Right forelimb (tissue), 1 donor: ENCODE results near the gene NUDT17.
A peak's percentile ranks its signal among the peaks of the same experiment; 100 is the strongest.

ENCODE experiments used
- DNase-seq: peaks from one replicate; pipeline ENCODE4 v3.0.0-alpha.2; 2018

NUDT17 gene

DNA sequence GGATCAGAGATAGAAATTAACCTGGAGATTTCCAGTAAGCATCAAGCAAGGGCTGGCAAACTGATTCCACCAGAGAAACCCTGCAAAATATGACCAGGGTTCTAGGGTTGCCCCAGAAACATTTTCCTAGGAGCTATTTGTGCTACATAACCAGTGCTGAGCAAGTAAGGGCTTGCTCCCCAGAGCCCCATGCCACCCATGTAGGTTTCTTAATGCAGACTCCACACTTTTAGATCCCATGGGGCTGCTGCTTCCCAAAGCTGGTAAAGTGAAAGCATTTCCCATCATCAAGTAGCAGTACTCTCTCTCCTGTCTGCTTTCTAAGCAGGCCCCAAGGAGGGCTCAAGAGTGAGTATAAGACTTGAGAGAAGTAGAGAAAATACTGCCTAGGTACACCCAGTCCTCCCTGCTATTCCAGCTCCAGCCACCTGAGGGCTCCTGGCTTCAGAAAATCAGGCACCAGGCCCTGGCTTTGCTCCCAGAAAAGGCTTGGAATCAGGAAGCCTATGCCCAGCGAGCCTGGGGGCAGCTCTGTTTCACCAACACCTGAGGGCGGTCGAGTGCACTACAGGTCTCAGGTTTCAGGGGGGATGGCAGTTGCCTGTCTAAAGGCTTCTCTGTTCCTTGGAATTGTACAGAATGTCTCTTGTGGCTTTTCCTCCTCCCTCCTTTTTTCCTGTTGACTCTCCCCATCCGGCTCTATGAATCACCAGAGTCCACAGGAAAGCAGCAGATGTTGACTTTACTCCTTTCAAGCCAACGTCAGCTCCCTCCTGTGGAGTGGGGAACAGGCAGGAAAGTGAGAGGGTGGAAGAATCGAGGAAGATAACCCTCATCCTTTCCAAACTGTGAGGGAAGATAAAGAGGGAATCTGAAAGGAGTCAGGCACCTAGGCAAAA lies 46.4 kb downstream of the NUDT17 start:
- DNase-seq: peak; percentile 97

DNA sequence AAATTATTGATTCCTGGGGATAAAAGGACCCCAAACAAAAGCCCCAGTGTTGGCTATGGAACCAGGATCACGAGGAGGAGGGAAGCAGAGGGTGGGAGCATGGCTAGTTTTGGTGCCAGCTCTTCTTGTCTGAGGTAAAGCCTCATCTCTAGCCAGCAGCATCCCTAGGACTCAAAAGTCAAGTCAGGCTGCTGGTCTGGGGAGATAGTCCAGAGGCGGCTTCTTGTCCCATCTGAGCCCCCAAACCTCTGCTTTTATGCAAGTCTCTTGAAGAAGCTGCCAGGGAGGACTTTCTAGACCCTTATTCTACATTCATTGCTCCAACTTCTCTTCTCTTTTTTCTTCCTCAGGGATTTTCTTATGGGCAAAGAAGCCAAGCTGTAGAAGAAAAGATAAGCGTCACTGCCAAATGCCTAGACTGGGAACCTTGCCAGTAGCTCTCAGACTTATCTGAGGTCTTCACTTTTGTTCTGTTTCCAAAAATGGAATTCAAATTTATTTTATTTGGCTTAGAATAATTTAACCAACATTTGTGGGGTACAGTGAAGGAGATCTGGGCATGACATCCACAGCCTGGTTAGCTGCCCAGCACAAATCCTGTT lies 47.2 kb downstream of the NUDT17 start:
- DNase-seq: no peak

GRCh38 chr1:145893306-145894055 lies 48.1 kb downstream of the NUDT17 start:
- DNase-seq: no peak

GRCh38 chr1:145895471-145895870 lies 50.0 kb downstream of the NUDT17 start:
- no peak for DNase-seq

- no peak for DNase-seq
These were observed 52.5 kb downstream of the NUDT17 start for GRCh38 chr1:145897969-145898368.
